GM19438 (cell line): ENCODE data around the gene ITK.
"Not testable (repeated sequence)": the region's sequence is repeated elsewhere in the genome, so short reads cannot be mapped to it uniquely, and the experiment has no call there.

ENCODE experiments used
- ATAC-seq: cut with Tn5 transposase; IDR thresholded peaks from one replicate; pipeline ENCODE4 v1.9.1; 2021; ENCODE audit warnings: low read depth; ENCODE audit not compliant: unreplicated experiment

Gene ITK

GRCh38 chr5:157244704-157245103 is 64.1 kb downstream of the ITK start:
- not testable (repeated sequence) for ATAC-seq

GRCh38 chr5:157245476-157245875 is 64.8 kb downstream of the ITK start:
- ATAC-seq: no peak

GRCh38 chr5:157245886-157246285 is 65.2 kb downstream of the ITK start:
- no peak for ATAC-seq

GRCh38 chr5:157247267-157247666 is 66.6 kb downstream of the ITK start:
- ATAC-seq: no peak

GRCh38 chr5:157248821-157249470 is 68.3 kb downstream of the ITK start:
- no peak for ATAC-seq

DNA sequence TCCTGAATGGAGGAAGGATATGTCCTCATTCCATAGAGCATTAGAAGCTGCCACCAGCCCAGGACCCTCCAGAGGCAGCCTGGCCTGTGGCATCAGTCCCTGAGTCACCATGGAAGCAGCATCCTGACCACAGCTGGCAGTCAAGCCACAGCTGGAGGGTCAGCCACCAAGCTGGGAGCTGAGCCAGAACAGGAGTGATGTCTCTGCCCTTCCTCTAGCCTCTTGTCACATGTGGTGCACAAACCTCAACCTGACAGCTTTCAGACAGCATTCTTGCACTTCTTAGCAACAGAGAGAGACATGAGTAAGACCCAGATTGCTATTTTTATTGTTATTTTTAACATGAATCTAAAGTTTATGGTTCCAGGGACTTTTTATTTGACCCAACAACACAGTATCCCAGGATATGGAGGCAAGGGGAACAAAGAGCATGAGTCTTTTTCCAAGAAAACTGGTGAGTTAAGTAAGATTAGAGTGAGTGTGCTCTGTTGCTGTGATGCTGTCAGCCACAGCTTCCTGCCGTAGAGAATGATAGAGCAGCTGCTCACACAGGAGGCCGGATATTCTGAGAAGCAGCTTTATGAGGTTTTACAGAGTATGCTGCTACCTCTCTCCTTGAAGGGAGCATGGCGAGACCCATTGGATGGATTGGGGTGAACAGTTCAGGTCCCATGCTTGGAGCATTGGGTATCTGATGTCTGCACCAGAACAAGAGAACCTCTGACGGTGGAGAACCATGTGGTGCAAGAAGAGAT is 72.2 kb downstream of the ITK start:
- peak; percentile 91 for ATAC-seq

DNA sequence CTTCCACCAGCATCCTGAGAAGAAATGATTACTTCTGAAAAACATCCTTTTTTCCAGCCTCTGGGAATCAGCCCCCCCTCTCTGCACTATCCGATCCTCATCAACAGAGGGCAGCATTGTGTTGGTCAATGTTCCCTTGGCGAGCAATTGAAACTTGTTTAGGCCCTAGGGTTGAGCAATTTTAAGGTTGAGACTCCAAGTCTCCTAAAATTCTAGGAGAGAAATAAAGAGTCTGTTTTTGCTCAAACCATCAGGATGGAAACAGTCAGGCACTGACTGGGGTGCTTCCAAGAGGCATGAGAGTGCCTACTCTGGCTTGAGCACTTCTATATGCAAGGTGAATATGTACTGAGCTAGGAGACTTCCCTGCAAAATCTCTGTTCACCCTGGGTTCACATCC is 72.9 kb downstream of the ITK start:
- peak; percentile 52 for ATAC-seq

DNA sequence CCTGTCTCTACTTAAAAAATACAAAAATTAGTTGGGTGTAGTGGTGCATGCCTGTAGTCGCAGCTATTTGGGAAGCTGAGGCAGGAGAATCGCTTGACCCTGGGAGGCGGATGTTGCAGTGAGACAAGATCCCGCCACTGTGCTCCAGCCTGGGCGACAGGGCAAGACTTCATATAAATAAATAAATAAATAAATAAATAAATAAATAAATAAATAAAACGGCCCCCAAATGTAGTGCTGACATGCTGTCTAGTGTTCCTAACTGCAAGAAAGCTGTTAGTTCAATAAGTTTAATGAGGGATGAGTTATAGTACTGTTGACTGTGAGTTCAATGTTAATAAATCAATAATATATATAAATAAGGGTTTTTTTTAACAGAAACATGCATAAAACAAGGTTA is 77.8 kb downstream of the ITK start:
- no peak for ATAC-seq

- no peak for ATAC-seq
These were observed 79.1 kb downstream of the ITK start for GRCh38 chr5:157259699-157260098.

GRCh38 chr5:157263496-157264090 is 83.0 kb downstream of the ITK start:
- ATAC-seq: no peak

DNA sequence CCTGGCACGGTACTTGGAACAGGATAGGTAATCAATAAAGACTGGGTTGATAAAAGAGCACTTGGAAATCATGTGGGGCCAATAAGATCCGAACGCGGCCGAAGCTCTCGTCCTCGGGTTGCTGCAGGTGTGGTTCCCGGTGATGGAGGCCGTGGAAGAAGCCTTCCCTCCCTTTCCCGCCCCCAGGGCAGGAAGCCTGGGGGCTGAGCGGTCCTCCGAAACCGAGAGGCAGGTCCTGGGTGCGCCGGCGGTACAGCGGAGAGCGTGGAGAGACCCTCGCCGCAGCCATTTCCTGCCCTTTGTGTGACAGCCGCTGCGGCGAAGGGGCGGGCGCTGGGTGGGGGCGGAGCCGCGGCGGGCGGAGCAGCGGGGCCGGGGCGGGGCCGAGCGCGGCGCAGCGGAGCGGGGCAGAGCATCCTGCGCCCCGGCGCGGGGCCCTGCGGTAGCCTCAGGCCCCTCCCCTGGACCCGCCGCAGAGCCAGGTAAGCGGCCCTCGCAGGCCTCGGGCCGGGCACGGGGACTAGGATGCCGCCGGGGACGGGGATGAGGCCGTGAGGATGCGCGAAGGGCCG is 85.2 kb downstream of the ITK start, which contains the start of gene CYFIP2:
Gene CYFIP2 (plus strand): TSS at position 410 of the 572 bp plus-strand sequence. CDS start 19,239 bp downstream, outside the sequence.
- peak; percentile 78 for ATAC-seq

DNA sequence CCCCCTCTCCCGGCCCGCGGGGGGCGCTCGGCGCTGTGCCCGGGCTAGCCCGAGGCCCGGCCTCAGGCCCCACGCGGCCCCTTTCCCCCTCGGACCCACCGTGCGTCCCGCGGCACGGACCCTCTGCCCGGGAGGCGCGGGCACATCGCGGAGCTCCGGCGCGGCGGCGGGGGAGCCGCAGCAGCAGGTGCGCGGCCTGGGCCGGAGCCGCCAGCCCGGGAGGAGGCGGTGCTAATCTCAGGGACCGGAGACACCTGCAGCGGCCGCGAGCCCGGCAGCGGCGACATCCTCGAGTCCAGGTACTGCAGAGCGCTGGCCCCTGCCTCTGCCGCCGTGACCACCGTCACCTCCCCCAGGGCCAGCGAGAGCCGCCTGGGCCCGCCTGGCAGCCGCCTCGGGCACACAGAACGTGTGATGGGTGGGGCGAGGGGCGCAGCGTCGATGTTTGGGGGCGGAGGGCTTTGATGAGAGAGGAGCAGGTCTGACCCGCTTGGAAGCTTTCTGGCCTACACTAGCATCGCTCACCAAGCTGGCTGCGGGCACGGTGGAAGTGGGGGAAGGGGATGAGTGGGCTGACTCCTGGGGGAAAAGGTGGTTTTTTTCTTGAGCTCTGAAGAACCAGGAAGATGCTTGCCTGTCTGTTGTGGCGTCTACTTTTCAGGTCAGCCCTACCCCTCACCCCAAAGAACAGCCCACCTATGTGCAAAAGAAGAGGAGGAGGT is 85.8 kb downstream of the ITK start:
- peak; percentile 41 for ATAC-seq

- ATAC-seq: no peak
These were observed 86.4 kb downstream of the ITK start for GRCh38 chr5:157267025-157267424.

- ATAC-seq: no peak
These were observed 87.3 kb downstream of the ITK start for GRCh38 chr5:157267761-157268480.

- no peak for ATAC-seq
These were observed 88.6 kb downstream of the ITK start for GRCh38 chr5:157269165-157269671.

DNA sequence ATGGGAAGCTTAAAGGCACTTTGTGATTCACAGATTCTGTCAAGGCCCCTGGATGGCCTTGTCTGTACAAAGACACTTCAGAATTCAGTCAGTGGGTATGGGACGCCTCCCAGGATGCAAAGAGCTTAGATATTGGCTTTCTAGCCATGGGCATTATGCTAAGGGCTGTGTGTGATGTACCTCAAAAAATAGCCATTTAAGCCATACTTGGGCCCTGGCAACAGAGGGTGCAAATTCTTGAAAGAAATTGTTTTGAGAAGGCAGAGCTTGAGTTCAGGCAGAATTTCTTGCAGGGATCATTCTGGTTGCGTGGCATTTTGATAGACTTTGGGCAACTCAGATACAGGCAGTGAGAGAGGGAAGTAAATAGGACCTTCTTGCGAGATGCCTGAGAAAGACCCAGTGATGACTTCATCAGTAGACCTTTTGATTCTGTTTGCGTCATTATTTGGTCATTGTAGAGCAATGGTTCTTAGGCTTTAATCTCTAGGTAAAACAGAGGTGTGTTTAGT is 89.2 kb downstream of the ITK start:
- no peak for ATAC-seq

DNA sequence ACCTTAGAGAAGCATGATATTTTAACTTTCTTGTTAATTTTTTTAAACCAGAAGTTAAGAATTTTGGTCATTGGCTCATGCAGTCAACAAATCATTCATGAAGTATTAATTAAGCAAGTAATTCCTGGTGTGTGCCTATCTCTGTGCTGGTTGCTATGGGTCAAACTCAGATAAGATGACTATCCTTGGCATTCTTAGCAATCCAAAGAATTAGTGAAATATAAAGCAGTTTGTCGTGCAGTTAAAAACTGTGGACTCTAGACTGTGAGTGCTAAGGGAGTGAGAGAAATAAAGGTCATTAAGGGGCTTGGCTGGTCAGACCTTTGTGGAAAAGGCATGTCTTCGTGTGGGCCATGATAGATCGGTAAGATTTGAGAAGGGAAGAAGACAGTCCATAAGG is 90.1 kb downstream of the ITK start:
- ATAC-seq: no peak

- ATAC-seq: peak; percentile 84
These were observed 91.2 kb downstream of the ITK start for GRCh38 chr5:157271740-157272271.

GRCh38 chr5:157273131-157273556 is 92.5 kb downstream of the ITK start:
- peak; percentile 40 for ATAC-seq
